AG10803 (cell line): ENCODE data around the gene GRID1.

Experiments
- DNase-seq: peaks from one replicate; pipeline ENCODE4 v3.0.0; 2010; ENCODE audit warnings: low read depth
- H3K4me3 ChIP-seq: 2 replicates; pipeline ENCODE4 v1.5.1; 2011; ENCODE audit warnings: mild to moderate bottlenecking, low read length, control low read depth
- CTCF ChIP-seq: conservative IDR thresholded peaks from 2 replicates; pipeline ENCODE4 v1.5.1; 2011; ENCODE audit warnings: mild to moderate bottlenecking, low read length, control low read depth, inconsistent platforms

Gene GRID1

GRCh38 chr10:85794553-85794952, 572.0 kb downstream of the GRID1 start:
- no peak for TF ChIP-seq CTCF
- no peak for DNase-seq
- no peak overlapping the region for H3K4me3 ChIP-seq

- no peak for DNase-seq
- no peak for TF ChIP-seq CTCF
- H3K4me3 ChIP-seq, result no peak overlapping the region
These were observed 574.1 kb downstream of the GRID1 start for GRCh38 chr10:85792533-85792858.

- no peak overlapping the region for H3K4me3 ChIP-seq
- DNase-seq, result peak; percentile 23
- TF ChIP-seq CTCF, result peak; percentile 18; the same call in 1 of the 2 replicates
These were observed 574.6 kb downstream of the GRID1 start for GRCh38 chr10:85791818-85792532.

GRCh38 chr10:85789982-85790789, 576.4 kb downstream of the GRID1 start:
- no peak overlapping the region for H3K4me3 ChIP-seq
- no peak for DNase-seq
- no peak for TF ChIP-seq CTCF

- H3K4me3 ChIP-seq, result no peak overlapping the region
- no peak for TF ChIP-seq CTCF
- no peak for DNase-seq
These were observed 577.5 kb downstream of the GRID1 start for GRCh38 chr10:85789125-85789524.

GRCh38 chr10:85788570-85788969, 578.0 kb downstream of the GRID1 start:
- no peak for TF ChIP-seq CTCF
- DNase-seq, result no peak
- H3K4me3 ChIP-seq, result no peak overlapping the region

GRCh38 chr10:85787881-85788280, 578.7 kb downstream of the GRID1 start:
- no peak for TF ChIP-seq CTCF
- no peak for DNase-seq

More at GRCh38 chr10:85787881-85788280, 578.7 kb downstream of the GRID1 start:
- no peak overlapping the region for H3K4me3 ChIP-seq
